Retina (tissue), 1 donor: ENCODE results near the gene LMNA.
"Not testable (repeated sequence)": the region's sequence is repeated elsewhere in the genome, so short reads cannot be mapped to it uniquely, and the experiment has no call there.

Experiments used
- DNase-seq: peaks from one replicate; pipeline ENCODE4 v3.0.0-alpha.2; 2016

Gene LMNA

GRCh38 chr1:156104861-156105832 lies 9.4 kb upstream of the LMNA start:
- no peak for DNase-seq

GRCh38 chr1:156106624-156107488 lies 7.7 kb upstream of the LMNA start:
- DNase-seq: peak; percentile 55

- no peak for DNase-seq
Observed at GRCh38 chr1:156108057-156108456, 6.5 kb upstream of the LMNA start.

- DNase-seq: no peak
Observed at GRCh38 chr1:156108664-156109241, 5.8 kb upstream of the LMNA start.

GRCh38 chr1:156110252-156110651 lies 4.3 kb upstream of the LMNA start:
- DNase-seq: no peak

GRCh38 chr1:156111355-156111962 lies 3.1 kb upstream of the LMNA start:
- no peak for DNase-seq

- DNase-seq: no peak
Observed at GRCh38 chr1:156112276-156113137, 2.0 kb upstream of the LMNA start.

GRCh38 chr1:156113282-156113950 lies 1.1 kb upstream of the LMNA start:
- DNase-seq: no peak

GRCh38 chr1:156114919-156115513 lies 505 bp downstream of the LMNA start:
- peak; percentile 81 for DNase-seq

- DNase-seq: no peak
Observed at GRCh38 chr1:156115514-156116374, 1.2 kb downstream of the LMNA start.

GRCh38 chr1:156116731-156117130 lies 2.2 kb downstream of the LMNA start:
- not testable (repeated sequence) for DNase-seq

GRCh38 chr1:156117414-156118176 lies 3.1 kb downstream of the LMNA start:
- no peak for DNase-seq

- DNase-seq: no peak
Observed at GRCh38 chr1:156118177-156118868, 3.8 kb downstream of the LMNA start.

GRCh38 chr1:156119503-156120209 lies 5.1 kb downstream of the LMNA start:
- no peak for DNase-seq

- DNase-seq: no peak
Observed at GRCh38 chr1:156120318-156120717, 5.8 kb downstream of the LMNA start.

GRCh38 chr1:156121005-156121404 lies 6.5 kb downstream of the LMNA start:
- DNase-seq: not testable (repeated sequence)

- no peak for DNase-seq
Observed at GRCh38 chr1:156121457-156121856, 6.9 kb downstream of the LMNA start.

GRCh38 chr1:156122086-156122485 lies 7.6 kb downstream of the LMNA start:
- DNase-seq: no peak
